HL-60 (cell line): ENCODE measurements around the gene RGSL1.

Source experiments
- GABPA ChIP-seq: IDR thresholded peaks from 2 replicates; pipeline ENCODE4 v1.6.1; 2012; ENCODE audit warnings: low read depth
- POLR2AphosphoS5 ChIP-seq: IDR thresholded peaks from 2 replicates; pipeline ENCODE4 v1.6.1; 2012; ENCODE audit warnings: low read depth
- SPI1 ChIP-seq: IDR thresholded peaks from 2 replicates; pipeline ENCODE4 v1.6.1; 2012; ENCODE audit warnings: low read depth, mild to moderate bottlenecking, borderline replicate concordance
- TF ChIP-seq, protein P1 (sequence below): IDR thresholded peaks from one replicate; pipeline ENCODE4 v1.5.1; 2011; ENCODE audit warnings: low read length, control low read depth, inconsistent platforms; ENCODE audit not compliant: insufficient read depth
- TF ChIP-seq, protein P2 (sequence below): IDR thresholded peaks from 2 replicates; pipeline ENCODE4 v1.6.1; 2012; ENCODE audit warnings: low read depth; ENCODE audit not compliant: insufficient replicate concordance

DNA sequence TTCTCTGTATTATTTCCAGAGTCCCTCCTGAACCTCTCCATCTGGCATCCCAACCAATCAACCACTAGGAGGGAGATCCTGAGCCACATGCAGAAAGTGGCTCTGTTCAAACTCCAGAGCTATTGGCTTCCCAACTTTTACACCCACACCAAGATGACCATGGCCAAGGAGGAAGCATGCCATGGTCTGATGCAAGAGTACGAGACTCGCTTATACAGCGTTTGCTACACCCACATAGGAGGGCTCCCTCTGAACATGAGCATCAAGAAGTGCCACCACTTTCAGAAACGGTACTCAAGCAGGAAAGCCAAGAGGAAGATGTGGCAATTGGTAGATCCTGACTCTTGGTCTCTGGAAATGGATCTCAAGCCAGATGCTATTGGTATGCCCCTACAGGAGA lies 23.6 kb downstream of the RGSL1 start:
- TF ChIP-seq, protein P1, sequence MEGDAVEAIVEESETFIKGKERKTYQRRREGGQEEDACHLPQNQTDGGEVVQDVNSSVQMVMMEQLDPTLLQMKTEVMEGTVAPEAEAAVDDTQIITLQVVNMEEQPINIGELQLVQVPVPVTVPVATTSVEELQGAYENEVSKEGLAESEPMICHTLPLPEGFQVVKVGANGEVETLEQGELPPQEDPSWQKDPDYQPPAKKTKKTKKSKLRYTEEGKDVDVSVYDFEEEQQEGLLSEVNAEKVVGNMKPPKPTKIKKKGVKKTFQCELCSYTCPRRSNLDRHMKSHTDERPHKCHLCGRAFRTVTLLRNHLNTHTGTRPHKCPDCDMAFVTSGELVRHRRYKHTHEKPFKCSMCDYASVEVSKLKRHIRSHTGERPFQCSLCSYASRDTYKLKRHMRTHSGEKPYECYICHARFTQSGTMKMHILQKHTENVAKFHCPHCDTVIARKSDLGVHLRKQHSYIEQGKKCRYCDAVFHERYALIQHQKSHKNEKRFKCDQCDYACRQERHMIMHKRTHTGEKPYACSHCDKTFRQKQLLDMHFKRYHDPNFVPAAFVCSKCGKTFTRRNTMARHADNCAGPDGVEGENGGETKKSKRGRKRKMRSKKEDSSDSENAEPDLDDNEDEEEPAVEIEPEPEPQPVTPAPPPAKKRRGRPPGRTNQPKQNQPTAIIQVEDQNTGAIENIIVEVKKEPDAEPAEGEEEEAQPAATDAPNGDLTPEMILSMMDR, result no peak
- TF ChIP-seq, protein P2, sequence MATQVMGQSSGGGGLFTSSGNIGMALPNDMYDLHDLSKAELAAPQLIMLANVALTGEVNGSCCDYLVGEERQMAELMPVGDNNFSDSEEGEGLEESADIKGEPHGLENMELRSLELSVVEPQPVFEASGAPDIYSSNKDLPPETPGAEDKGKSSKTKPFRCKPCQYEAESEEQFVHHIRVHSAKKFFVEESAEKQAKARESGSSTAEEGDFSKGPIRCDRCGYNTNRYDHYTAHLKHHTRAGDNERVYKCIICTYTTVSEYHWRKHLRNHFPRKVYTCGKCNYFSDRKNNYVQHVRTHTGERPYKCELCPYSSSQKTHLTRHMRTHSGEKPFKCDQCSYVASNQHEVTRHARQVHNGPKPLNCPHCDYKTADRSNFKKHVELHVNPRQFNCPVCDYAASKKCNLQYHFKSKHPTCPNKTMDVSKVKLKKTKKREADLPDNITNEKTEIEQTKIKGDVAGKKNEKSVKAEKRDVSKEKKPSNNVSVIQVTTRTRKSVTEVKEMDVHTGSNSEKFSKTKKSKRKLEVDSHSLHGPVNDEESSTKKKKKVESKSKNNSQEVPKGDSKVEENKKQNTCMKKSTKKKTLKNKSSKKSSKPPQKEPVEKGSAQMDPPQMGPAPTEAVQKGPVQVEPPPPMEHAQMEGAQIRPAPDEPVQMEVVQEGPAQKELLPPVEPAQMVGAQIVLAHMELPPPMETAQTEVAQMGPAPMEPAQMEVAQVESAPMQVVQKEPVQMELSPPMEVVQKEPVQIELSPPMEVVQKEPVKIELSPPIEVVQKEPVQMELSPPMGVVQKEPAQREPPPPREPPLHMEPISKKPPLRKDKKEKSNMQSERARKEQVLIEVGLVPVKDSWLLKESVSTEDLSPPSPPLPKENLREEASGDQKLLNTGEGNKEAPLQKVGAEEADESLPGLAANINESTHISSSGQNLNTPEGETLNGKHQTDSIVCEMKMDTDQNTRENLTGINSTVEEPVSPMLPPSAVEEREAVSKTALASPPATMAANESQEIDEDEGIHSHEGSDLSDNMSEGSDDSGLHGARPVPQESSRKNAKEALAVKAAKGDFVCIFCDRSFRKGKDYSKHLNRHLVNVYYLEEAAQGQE, result no peak
- no peak for TF ChIP-seq POLR2AphosphoS5
- TF ChIP-seq GABPA, result no peak
- no peak for TF ChIP-seq SPI1
